CD4-positive, CD25-positive, alpha-beta regulatory T cell (primary cell): Measurements from ENCODE around the gene TMEM154. TPM values are rescaled to one million over a fixed set of nuclear protein-coding genes. Genes with fewer than 3 reads are reported as not detected.

Source experiments
- ATAC-seq, 2 donors: fragments of 150-1000 bp; cut with Tn5 transposase; one replicate each; pipeline ENCODE4 v1.10.0; 2021; ENCODE audit warnings: low read depth in 2 of 2, moderate number of reproducible peaks in 2 of 2, moderate library complexity in 1 of 2
- DNase-seq, 3 donors: peaks; one replicate each; pipeline versions ENCODE4 v3.0.0 to v3.0.0-alpha.2; 2012 to 2022; ENCODE audit warnings: mixed read lengths in 1 of 3
- H3K27ac ChIP-seq: one replicate; pipeline ENCODE4 v1.7.0; 2013; ENCODE audit warnings: mild to moderate bottlenecking, low read length; ENCODE audit not compliant: insufficient read depth, poor library complexity, severe bottlenecking
- H3K27me3 ChIP-seq: one replicate; pipeline ENCODE4 v1.7.0; 2013; ENCODE audit warnings: low read length; ENCODE audit not compliant: control insufficient read depth, insufficient read depth
- H3K36me3 ChIP-seq: one replicate; pipeline ENCODE4 v1.7.0; 2013; ENCODE audit warnings: mild to moderate bottlenecking, low read length, moderate library complexity; ENCODE audit not compliant: control insufficient read depth, insufficient read depth
- H3K4me1 ChIP-seq: 2 replicates; pipeline ENCODE4 v1.7.0; 2013; ENCODE audit warnings: mild to moderate bottlenecking, low read length; ENCODE audit not compliant: insufficient read depth, control insufficient read depth, poor library complexity, severe bottlenecking
- H3K4me3 ChIP-seq: one replicate; pipeline ENCODE4 v1.7.0; 2013; ENCODE audit warnings: low read depth, mild to moderate bottlenecking, low read length, moderate library complexity
- H3K9me3 ChIP-seq, 2 experiments: 1 replicate in 1 of 2; 2 replicates in 1 of 2; pipeline ENCODE4 v1.7.0; 2013; ENCODE audit warnings: low read length in 2 of 2, mild to moderate bottlenecking in 1 of 2, moderate library complexity in 1 of 2; ENCODE audit not compliant: control insufficient read depth in 2 of 2
- H3K27ac Mint-ChIP-seq, 3 donors: one replicate each; pipeline ENCODE4 v1.8.0; 2020 to 2022; ENCODE audit warnings: mild to moderate bottlenecking in 3 of 3, mixed read lengths in 3 of 3, moderate library complexity in 2 of 3
- H3K27me3 Mint-ChIP-seq: one replicate; pipeline ENCODE4 v1.8.0; 2022; ENCODE audit warnings: mild to moderate bottlenecking, mixed read lengths
- H3K36me3 Mint-ChIP-seq: one replicate; pipeline ENCODE4 v1.8.0; 2020; ENCODE audit warnings: mixed read lengths
- H3K4me1 Mint-ChIP-seq, 4 donors: one replicate each; pipeline ENCODE4 v1.8.0; 2020 to 2022; ENCODE audit warnings: mixed read lengths in 4 of 4, mild to moderate bottlenecking in 1 of 4
- H3K4me3 Mint-ChIP-seq, 4 donors: one replicate each; pipeline ENCODE4 v1.8.0; 2020 to 2022; ENCODE audit warnings: mild to moderate bottlenecking in 4 of 4, mixed read lengths in 4 of 4, moderate library complexity in 3 of 4
- H3K9me3 Mint-ChIP-seq, 7 donors: one replicate each; pipeline ENCODE4 v1.8.0; 2020 to 2022; ENCODE audit warnings: mixed read lengths in 7 of 7, mild to moderate bottlenecking in 3 of 7, moderate library complexity in 2 of 7
- polyA plus RNA-seq, 4 donors: library from polyadenylated mRNA; unstranded; fragments of 300-500 nt; fragmentation: Illumina TruSeq; gene quantifications; one replicate each; pipeline ENCODE4 v1.2.3, GENCODE V29; 2021
- total RNA-seq: library from RNA; stranded (reverse); gene quantifications from one replicate; pipeline ENCODE4 v1.2.3, GENCODE V29; 2022

TMEM154 gene
- total and polyA plus RNA-seq, 5 donors from 2014 or later: 36.3 to 62.4 (median 55.2) TPM

DNA sequence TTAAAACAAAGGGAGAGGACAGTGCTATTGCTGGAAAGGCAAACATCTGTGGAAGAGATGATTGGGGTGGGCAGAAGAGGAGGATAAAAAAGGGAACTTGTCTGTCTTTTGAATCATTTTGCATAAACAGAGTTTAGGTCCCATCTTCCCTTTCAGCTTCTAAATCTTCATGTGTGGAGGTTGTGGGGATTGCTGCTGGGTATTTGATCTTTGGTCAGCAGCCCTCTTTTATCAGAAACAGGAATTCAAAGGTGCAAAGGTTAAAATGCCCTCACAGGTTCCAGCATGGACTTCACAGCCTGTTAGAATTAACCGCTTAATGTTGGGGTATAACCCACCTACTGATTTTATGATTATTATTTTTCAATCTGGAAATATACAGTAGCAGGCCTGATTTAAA lies 39.5 kb upstream of the TMEM154 start:
- no peak overlapping the region for H3K4me3 Mint-ChIP-seq
- no peaks in the 10 kb centered on the region for H3K27me3 ChIP-seq

DNA sequence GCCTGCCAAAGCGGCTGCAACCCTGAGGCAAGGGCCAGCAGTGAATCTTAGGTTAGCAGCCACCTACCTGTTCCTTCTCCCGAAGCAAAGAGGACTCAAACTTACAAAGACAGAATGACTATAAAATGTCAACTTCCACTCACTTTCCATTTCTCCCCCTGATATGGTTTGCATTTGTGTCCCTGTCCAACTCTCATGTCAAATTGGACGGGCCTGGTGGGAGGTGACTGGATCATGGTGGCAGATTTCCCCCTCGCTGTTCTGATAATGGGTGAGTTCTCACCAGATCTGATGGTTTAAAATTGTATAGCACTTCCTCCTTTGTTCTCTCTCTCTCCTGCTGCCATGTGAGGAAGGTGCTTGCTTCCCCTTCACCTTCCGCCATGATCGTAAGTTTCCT lies 35.3 kb upstream of the TMEM154 start:
- peaks cover 19% of the 10 kb centered on the region for H3K27me3 Mint-ChIP-seq
- H3K9me3 Mint-ChIP-seq: peaks cover 2 to 19% (median 7%) of the 10 kb centered on the region in 7 donors
- H3K4me1 Mint-ChIP-seq: no peaks in the 10 kb centered on the region
- no peak overlapping the region for H3K4me3 Mint-ChIP-seq
- H3K36me3 Mint-ChIP-seq: peaks cover 3% of the 10 kb centered on the region
- Histone ChIP-seq H3K4me3 (no peak overlapping the region), H3K36me3 (no peaks in the 10 kb centered on the region), H3K27ac (no peak overlapping the region), H3K9me3 (peaks cover 6 to 7% of the 10 kb centered on the region in 2 experiments), H3K4me1 (no peaks in the 10 kb centered on the region), H3K27me3 (no peaks in the 10 kb centered on the region)
- no peak for ATAC-seq
- no peak for DNase-seq
- H3K27ac Mint-ChIP-seq: no peak overlapping the region

More for the DNA sequence above, 39.5 kb upstream of the TMEM154 start:
- H3K4me1 ChIP-seq: no peaks in the 10 kb centered on the region
- H3K27me3 Mint-ChIP-seq: peaks cover 16% of the 10 kb centered on the region
- no peak overlapping the region for H3K27ac Mint-ChIP-seq
- no peak overlapping the region for H3K27ac ChIP-seq
- peaks cover 3% of the 10 kb centered on the region for H3K36me3 Mint-ChIP-seq
- no peaks in the 10 kb centered on the region for H3K36me3 ChIP-seq
- no peak overlapping the region for H3K4me3 ChIP-seq
- H3K9me3 Mint-ChIP-seq: peaks cover 2 to 14% (median 5%) of the 10 kb centered on the region in 7 donors
- DNase-seq (no peak), ATAC-seq (no peak)
- H3K4me1 Mint-ChIP-seq: no peaks in the 10 kb centered on the region
- peaks cover 6 to 7% of the 10 kb centered on the region in 2 experiments for H3K9me3 ChIP-seq

DNA sequence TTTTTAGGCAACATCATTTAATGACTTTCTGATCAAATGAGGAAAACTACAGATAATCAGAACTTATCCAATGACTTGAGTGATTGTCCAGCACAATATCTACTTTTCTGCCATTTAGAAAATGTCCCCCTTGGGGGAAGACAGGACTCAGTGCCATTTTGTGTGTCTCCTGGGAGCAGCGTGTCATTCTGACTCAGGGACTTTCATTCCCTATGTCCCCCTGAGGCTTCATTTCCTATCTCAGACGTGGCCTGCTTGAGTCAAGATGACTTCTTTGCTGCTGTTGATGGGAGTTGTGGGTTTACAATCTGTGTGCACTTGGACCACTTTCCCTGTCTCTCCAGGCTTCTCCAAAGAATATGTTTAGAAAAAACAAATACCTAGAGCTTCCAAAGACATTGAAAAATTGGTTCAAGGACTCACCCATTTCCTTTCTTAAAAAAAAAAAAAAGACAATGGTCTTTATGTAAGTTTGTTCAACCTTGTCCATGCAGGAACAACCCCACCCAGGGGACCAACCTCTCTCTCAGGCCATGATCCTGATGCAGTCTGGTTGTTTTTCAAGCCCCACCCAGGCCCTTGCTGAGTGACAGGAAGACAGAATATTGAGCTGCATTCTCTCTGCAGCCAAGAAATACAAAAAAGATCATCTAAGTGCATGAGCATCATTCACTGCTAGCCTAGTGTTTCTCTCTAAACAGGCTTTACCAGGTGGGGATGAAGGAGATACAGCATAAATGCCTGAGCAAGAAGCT lies 34.3 kb upstream of the TMEM154 start:
- no peak overlapping the region for H3K4me3 Mint-ChIP-seq
- no peak for DNase-seq
- Histone ChIP-seq H3K9me3 (peaks cover 6 to 7% of the 10 kb centered on the region in 2 experiments), H3K36me3 (no peaks in the 10 kb centered on the region), H3K27me3 (no peaks in the 10 kb centered on the region), H3K4me1 (no peaks in the 10 kb centered on the region), H3K27ac (no peak overlapping the region), H3K4me3 (no peak overlapping the region)
- H3K27me3 Mint-ChIP-seq: peaks cover 15% of the 10 kb centered on the region
- H3K4me1 Mint-ChIP-seq: no peaks in the 10 kb centered on the region
- no peak for ATAC-seq
- H3K27ac Mint-ChIP-seq: no peak overlapping the region
- peaks cover 3% of the 10 kb centered on the region for H3K36me3 Mint-ChIP-seq
- H3K9me3 Mint-ChIP-seq: peaks cover 2 to 19% (median 7%) of the 10 kb centered on the region in 7 donors

DNA sequence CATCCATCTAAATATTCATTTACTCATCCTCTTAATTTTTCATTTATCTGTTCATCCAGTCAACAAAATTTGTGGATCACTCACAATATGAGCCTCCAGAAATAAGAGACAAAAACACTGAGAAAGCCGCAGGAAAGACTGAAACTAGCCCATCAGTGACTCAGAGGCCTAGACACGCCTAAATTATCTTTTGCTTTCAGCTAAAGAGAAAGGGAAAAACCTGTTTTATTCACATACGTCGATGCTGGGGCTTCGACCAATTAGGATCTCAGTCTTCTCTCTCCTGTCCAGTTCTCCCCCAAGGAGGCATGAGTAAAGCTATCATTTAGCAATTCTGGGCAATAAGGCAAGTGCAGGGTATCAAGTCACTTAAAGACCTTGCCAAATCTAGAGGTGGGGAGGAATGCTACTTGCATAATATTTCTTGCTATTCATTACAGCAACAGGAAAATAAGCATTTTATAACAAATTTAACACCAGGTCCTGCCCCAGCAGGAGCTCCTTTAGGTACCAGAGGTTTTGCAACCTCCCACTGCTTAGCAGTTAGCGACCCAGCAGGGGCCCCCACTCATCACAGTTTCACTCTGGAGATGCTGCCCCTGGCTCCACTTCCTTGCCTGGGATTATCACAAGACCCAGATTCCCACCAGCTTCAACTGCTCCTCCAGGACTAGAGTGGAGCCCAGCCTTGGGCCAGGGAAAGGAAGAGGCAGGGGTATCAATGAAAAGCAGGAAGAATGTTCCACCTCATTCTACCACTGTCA lies 30.1 kb upstream of the TMEM154 start:
- H3K4me3 Mint-ChIP-seq: no peak overlapping the region
- H3K9me3 Mint-ChIP-seq: peaks cover 3 to 17% (median 4%) of the 10 kb centered on the region in 7 donors
- DNase-seq (peak in 1 of 3 donors; percentile 38), ATAC-seq (no peak)
- Histone ChIP-seq H3K4me1 (no peaks in the 10 kb centered on the region), H3K27ac (no peak overlapping the region), H3K9me3 (peaks cover 2 to 9% of the 10 kb centered on the region in 2 experiments), H3K27me3 (no peaks in the 10 kb centered on the region), H3K4me3 (no peak overlapping the region), H3K36me3 (no peaks in the 10 kb centered on the region)
- peak overlapping the region in 1 of 3 donors; percentile 34 for H3K27ac Mint-ChIP-seq
- H3K27me3 Mint-ChIP-seq: peaks cover 5% of the 10 kb centered on the region
- H3K36me3 Mint-ChIP-seq: peaks cover 3% of the 10 kb centered on the region
- peaks cover 0 to 4% (median 2%) of the 10 kb centered on the region in 4 donors for H3K4me1 Mint-ChIP-seq

DNA sequence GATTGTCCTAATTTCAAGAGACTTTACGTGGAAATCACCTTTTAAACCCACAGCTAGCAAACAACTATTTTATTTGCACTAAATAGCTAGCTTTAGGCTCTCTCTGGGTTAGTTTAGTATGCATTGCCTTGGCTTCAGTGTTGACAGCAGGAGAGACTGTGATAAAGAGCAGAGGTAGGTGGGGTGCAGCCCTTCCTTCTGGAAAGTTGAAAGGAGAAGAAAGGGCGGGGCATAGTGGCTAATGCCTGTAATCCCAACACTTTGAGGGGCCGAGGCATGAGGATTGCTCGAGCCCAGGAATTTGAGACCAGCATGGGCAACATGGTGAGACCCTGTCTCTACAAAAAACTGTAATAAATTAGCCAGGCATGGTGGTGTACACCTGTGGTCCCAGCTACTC lies 29.0 kb upstream of the TMEM154 start:
- Mint-ChIP-seq H3K27ac (no peak overlapping the region), H3K36me3 (peaks cover 6% of the 10 kb centered on the region), H3K27me3 (peaks cover 5% of the 10 kb centered on the region), H3K4me3 (no peak overlapping the region), H3K4me1 (peaks cover 0 to 7% (median 2%) of the 10 kb centered on the region in 4 donors), H3K9me3 (peaks cover 0 to 14% (median 4%) of the 10 kb centered on the region in 7 donors)
- H3K27ac ChIP-seq: no peak overlapping the region
- peaks cover 3 to 12% of the 10 kb centered on the region in 2 experiments for H3K9me3 ChIP-seq
- H3K4me3 ChIP-seq: no peak overlapping the region
- no peaks in the 10 kb centered on the region for H3K36me3 ChIP-seq
- no peaks in the 10 kb centered on the region for H3K4me1 ChIP-seq
- DNase-seq (no peak), ATAC-seq (no peak)
- no peaks in the 10 kb centered on the region for H3K27me3 ChIP-seq

DNA sequence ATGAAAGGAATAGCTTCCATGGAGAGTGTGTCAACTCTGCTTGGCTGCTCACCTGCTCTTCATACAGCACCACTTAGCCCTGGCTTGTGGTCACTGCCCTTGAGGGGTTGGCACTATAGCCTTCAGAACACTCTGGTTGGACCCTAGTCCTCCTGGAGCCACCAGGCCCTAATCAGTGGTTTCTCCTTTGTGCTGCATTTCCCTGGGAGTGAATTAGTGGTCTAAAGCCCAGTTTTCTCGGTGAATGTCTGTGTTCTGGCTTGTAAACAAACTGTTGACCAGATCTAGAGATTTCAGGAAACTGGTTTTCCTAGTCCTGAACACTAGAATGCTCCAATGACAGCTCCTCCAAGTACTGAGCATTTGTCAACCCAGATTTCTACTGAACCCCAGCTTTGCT lies 28.6 kb upstream of the TMEM154 start:
- H3K27ac ChIP-seq: no peak overlapping the region
- no peak overlapping the region for H3K27ac Mint-ChIP-seq
- no peaks in the 10 kb centered on the region for H3K4me1 ChIP-seq
- H3K9me3 Mint-ChIP-seq: peaks cover 0 to 15% (median 4%) of the 10 kb centered on the region in 7 donors
- H3K4me3 Mint-ChIP-seq: no peak overlapping the region
- H3K9me3 ChIP-seq: peaks cover 3 to 12% of the 10 kb centered on the region in 2 experiments
- ATAC-seq: no peak
- no peaks in the 10 kb centered on the region for H3K27me3 ChIP-seq
- H3K27me3 Mint-ChIP-seq: peaks cover 4% of the 10 kb centered on the region
- H3K36me3 ChIP-seq: no peaks in the 10 kb centered on the region
- peaks cover 0 to 7% (median 2%) of the 10 kb centered on the region in 4 donors for H3K4me1 Mint-ChIP-seq
- H3K36me3 Mint-ChIP-seq: peaks cover 6% of the 10 kb centered on the region
- no peak for DNase-seq
- no peak overlapping the region for H3K4me3 ChIP-seq

DNA sequence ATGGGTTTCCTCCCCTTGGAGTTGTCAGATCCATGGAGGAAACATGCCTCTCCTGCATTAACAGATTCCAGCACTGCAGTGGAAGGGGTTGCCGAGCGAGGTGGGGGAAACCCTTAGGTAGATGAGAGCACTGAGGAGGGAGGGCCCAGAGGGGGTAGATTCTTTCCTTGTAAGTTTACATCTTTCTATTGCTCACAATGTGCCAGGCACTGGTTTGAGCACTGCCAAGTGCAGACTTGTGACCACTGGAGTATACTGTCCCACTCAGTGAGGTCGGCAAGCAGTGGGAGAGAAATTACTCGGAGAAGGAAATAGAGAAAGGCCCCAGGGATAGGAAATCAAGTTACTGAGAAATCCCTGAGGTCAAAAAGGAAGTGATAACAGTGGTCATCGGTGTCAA lies 27.8 kb upstream of the TMEM154 start:
- Histone ChIP-seq H3K4me1 (no peaks in the 10 kb centered on the region), H3K9me3 (peaks cover 3 to 12% of the 10 kb centered on the region in 2 experiments), H3K4me3 (no peak overlapping the region), H3K27ac (no peak overlapping the region), H3K36me3 (no peaks in the 10 kb centered on the region), H3K27me3 (no peaks in the 10 kb centered on the region)
- Mint-ChIP-seq H3K36me3 (peaks cover 6% of the 10 kb centered on the region), H3K27ac (no peak overlapping the region), H3K4me1 (peaks cover 0 to 7% (median 2%) of the 10 kb centered on the region in 4 donors), H3K4me3 (no peak overlapping the region), H3K9me3 (peaks cover 0 to 15% (median 2%) of the 10 kb centered on the region in 7 donors), H3K27me3 (no peaks in the 10 kb centered on the region)
- no peak for DNase-seq
- no peak for ATAC-seq
